Right atrium auricular region (tissue), 2 donors: ENCODE data around the gene PIK3C3. TPM values are rescaled to one million over a fixed set of nuclear protein-coding genes. Genes with fewer than 3 reads are reported as not detected.

ENCODE experiments used
- DNase-seq: peaks from one replicate; pipeline ENCODE4 v3.0.0-alpha.2; 2019; ENCODE audit warnings: low spot score
- H3K27ac ChIP-seq, 2 donors: fragments of 200-600 bp; sonication (generic); 1 replicate in 1 of 2; 2 replicates in 1 of 2; pipeline ENCODE4 v1.5.1; 2016 to 2019
- H3K27me3 ChIP-seq, 2 donors: fragments of 200-600 bp; sonication (generic); one replicate each; pipeline versions ENCODE4 v1.5.1 to v1.6.0; 2017 to 2019
- H3K36me3 ChIP-seq: fragments of 200-600 bp; sonication (generic); one replicate; pipeline ENCODE4 v1.5.1; 2016
- H3K4me1 ChIP-seq, 2 donors: fragments of 200-600 bp; sonication (generic); one replicate each; pipeline versions ENCODE4 v1.5.1 to v1.6.0; 2017 to 2019
- H3K4me3 ChIP-seq, 2 donors: fragments of 200-600 bp; sonication (generic); 1 replicate in 1 of 2; 2 replicates in 1 of 2; pipeline ENCODE4 v1.5.1; 2017 to 2019; ENCODE audit warnings: mild to moderate bottlenecking in 1 of 2, moderate library complexity in 1 of 2
- H3K9me3 ChIP-seq, 2 donors: fragments of 200-600 bp; sonication (generic); one replicate each; pipeline ENCODE4 v1.5.1; 2019
- CTCF ChIP-seq, 2 donors: fragments of 200-600 bp; sonication (generic); IDR thresholded peaks; one replicate each; pipeline ENCODE4 v1.5.1; 2019; ENCODE audit warnings: antibody characterized with exemption in 2 of 2
- total RNA-seq, 2 donors: library from RNA; depleted of rRNA; stranded (reverse); fragments of >200 nt; gene quantifications; one replicate each; pipeline ENCODE4 v1.1.0, GENCODE V29; 2016

Gene PIK3C3
- total RNA-seq, 2 donors from 2014 or later: 17.9 to 32.2 TPM

DNA sequence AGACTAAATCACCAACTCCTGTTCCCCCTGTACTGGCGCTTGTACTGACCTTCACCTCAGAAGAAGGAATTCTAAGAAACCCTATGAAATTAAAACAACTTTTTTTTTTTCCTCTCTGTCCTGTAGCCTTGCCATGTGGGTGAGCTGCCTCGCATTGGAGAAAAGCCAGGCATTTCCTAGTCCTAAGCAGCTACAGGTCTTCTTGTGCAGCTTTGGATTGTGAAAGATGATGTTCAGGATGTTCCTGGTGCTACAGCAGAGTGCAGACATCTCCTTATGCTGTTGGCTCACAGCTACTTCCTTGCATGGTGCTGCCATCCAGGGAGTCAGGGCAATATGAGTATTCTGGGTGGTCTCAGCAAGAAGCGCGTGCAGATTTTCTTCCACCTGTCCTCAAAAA is 11.9 kb downstream of the PIK3C3 start:
- TF ChIP-seq CTCF (IDR thresholded peaks at IDR 0.05): no peak
- Histone ChIP-seq H3K27me3 (no peaks in the 10 kb centered on the region), H3K9me3 (no peaks in the 10 kb centered on the region), H3K4me3 (no peak overlapping the region), H3K27ac (no peak overlapping the region), H3K4me1 (peaks cover 0 to 26% of the 10 kb centered on the region in 2 donors), H3K36me3 (peaks cover 27% of the 10 kb centered on the region)
- no peak for DNase-seq

DNA sequence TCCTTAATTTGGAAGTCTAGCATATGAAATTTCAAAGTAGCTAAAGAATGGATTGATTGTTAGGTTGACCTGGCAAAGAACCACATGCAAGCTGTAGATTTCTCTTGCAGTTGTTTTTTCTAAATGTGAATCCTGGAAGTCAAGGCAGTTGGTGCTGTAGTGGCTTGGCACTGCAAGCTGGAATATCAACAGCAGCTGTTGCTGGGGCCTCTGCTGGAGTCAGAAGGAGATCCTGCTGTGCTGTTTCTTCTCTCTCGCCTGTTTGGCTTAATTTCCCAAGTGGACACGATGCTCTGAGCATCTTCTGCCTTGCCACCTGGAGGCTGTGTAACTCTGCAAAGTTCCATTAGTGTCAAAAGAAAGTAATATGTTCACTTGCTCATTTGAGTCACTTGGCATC is 12.6 kb downstream of the PIK3C3 start:
- Histone ChIP-seq H3K36me3 (peaks cover 20% of the 10 kb centered on the region), H3K27me3 (no peaks in the 10 kb centered on the region), H3K4me3 (no peak overlapping the region), H3K4me1 (peaks cover 0 to 26% of the 10 kb centered on the region in 2 donors), H3K9me3 (no peaks in the 10 kb centered on the region), H3K27ac (no peak overlapping the region)
- no peak for TF ChIP-seq CTCF (IDR thresholded peaks at IDR 0.05)
- DNase-seq: no peak

- peaks cover 13% of the 10 kb centered on the region for H3K36me3 ChIP-seq
- peaks cover 3 to 23% of the 10 kb centered on the region in 2 donors for H3K4me1 ChIP-seq
- H3K27ac ChIP-seq: no peak overlapping the region
- no peak overlapping the region for H3K4me3 ChIP-seq
- no peaks in the 10 kb centered on the region for H3K9me3 ChIP-seq
- H3K27me3 ChIP-seq: no peaks in the 10 kb centered on the region
- DNase-seq: no peak
- TF ChIP-seq CTCF (IDR thresholded peaks at IDR 0.05): no peak
Observed at GRCh38 chr18:41969881-41970280, 14.8 kb downstream of the PIK3C3 start.

DNA sequence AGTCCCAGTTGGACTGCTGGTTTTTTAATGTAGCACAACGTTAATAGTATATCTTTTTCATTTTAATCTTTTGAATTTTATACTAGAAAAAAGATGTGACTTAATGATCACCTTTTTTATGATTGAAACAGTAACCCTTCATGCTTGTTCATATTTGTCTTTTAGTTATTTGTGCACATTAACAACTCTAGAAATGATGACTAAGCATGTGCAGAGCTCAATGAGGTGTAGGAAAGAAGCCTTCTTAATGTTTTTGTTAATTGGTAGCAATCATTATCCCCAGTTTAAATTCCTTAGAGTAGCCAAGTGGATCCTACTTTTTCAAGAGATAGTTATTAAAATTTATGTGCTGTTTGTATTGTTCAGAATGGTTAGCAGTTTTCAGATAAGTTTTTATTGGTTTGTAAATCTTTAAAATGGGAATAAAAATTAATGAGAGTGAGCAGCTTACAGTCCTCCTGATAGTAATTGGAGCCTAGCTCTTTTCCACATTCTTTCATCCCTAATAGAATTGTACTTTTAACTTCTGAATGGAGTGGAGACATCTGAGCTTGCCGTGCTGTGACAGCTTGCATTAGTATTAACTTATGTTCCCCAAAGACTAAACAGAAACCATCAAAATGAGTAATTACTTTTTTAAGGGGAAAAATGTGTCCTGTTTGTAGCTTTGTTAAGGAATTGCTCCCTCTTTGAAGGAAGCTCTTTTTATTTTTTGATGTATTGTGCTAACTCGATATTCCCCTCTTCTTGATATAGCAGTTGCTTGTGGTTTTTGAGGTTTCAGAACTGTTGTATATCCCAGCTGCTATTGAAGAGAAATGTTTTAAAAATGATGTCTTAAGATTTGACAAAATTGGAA is 17.3 kb downstream of the PIK3C3 start:
- Histone ChIP-seq H3K27me3 (no peaks in the 10 kb centered on the region), H3K36me3 (peaks cover 13% of the 10 kb centered on the region), H3K9me3 (no peaks in the 10 kb centered on the region), H3K4me3 (no peak overlapping the region), H3K27ac (no peak overlapping the region), H3K4me1 (peaks cover 3 to 8% of the 10 kb centered on the region in 2 donors)
- no peak for DNase-seq
- no peak for TF ChIP-seq CTCF (IDR thresholded peaks at IDR 0.05)

GRCh38 chr18:41973983-41974382 is 18.9 kb downstream of the PIK3C3 start:
- Histone ChIP-seq H3K9me3 (no peaks in the 10 kb centered on the region), H3K27me3 (no peaks in the 10 kb centered on the region), H3K27ac (no peak overlapping the region), H3K4me1 (peaks cover 0 to 3% of the 10 kb centered on the region in 2 donors), H3K36me3 (peaks cover 13% of the 10 kb centered on the region), H3K4me3 (no peak overlapping the region)
- no peak for TF ChIP-seq CTCF (IDR thresholded peaks at IDR 0.05)
- no peak for DNase-seq
